ENCODE measurements around the gene ADGRV1. TPM values are rescaled to one million over a fixed set of nuclear protein-coding genes. Genes with fewer than 3 reads are reported as not detected.

ADGRV1 gene
- total RNA-seq, 1 experiment from 2014 or later = 64.8 TPM

- WGBS (ENCODE audit: extremely low coverage, insufficient read length, low lambda C conversion rate) = no CpG with 5 or more reads among the region's 6 CpGs
- Histone ChIP-seq H3K4me1 (ENCODE audit: insufficient read depth, low read length) (no peaks in the 10 kb centered on the region), H3K23me2 (ENCODE audit: insufficient read length, low read depth, low read length, poor library complexity, severe bottlenecking) (no peaks in the 10 kb centered on the region), H3K9me3 (ENCODE audit: control insufficient read depth, low read depth, low read length) (no peaks in the 10 kb centered on the region), H2BK15ac (ENCODE audit: low read depth, low read length) (no peak overlapping the region), H3K4me2 (ENCODE audit: insufficient read depth, insufficient read length, low read length) (no peak overlapping the region), H2AFZ (ENCODE audit: low read length) (no peak overlapping the region), H2BK12ac (ENCODE audit: insufficient read length, low read depth, low read length) (no peak overlapping the region), H3K23ac (ENCODE audit: insufficient read length, low read depth, low read length) (no peak overlapping the region), H2BK120ac (ENCODE audit: low read depth, low read length, poor library complexity, severe bottlenecking) (no peak overlapping the region), H3K79me1 (ENCODE audit: insufficient read depth, low read depth, low read length, poor library complexity, severe bottlenecking) (no peaks in the 10 kb centered on the region), H2AK5ac (ENCODE audit: insufficient read length, low read length) (no peak overlapping the region), H3K18ac (ENCODE audit: insufficient read length, low read depth, low read length) (no peak overlapping the region), H3K14ac (ENCODE audit: insufficient read depth, low read length) (no peak overlapping the region), H4K8ac (replicated peaks; ENCODE audit: insufficient read length, low read depth, low read length) (no peak overlapping the region), H3K4ac (ENCODE audit: low read depth, low read length) (no peak overlapping the region), H3K79me2 (ENCODE audit: insufficient read depth, low read length) (no peaks in the 10 kb centered on the region), H2BK20ac (ENCODE audit: low read depth, low read length, poor library complexity, severe bottlenecking) (no peak overlapping the region), H2BK5ac (ENCODE audit: insufficient read length, low read length) (no peak overlapping the region), H3K27ac (ENCODE audit: insufficient read length, low read depth, low read length) (no peak overlapping the region), H4K91ac (ENCODE audit: insufficient read length, low read depth, low read length) (no peak overlapping the region), H3K56ac (ENCODE audit: insufficient read length, low read depth, low read length) (no peak overlapping the region), H4K5ac (ENCODE audit: insufficient read length, low read depth, low read length) (no peak overlapping the region), H3T11ph (ENCODE audit: low read length) (no peak overlapping the region), H3K27me3 (ENCODE audit: insufficient read depth, low read length) (no peaks in the 10 kb centered on the region), H3K9ac (ENCODE audit: extremely low read depth, insufficient read length, low read length) (no peak overlapping the region), H4K20me1 (ENCODE audit: control insufficient read depth, insufficient read depth, insufficient read length) (no peaks in the 10 kb centered on the region)
- Mint-ChIP-seq H3K4me1 (peaks cover 0 to 2% of the 10 kb centered on the region in 2 experiments; a peak in 1 of 4 replicates), H3K4me3 (no peak overlapping the region), H3K27me3 (ENCODE audit: low read depth) (no peaks in the 10 kb centered on the region), H3K36me3 (ENCODE audit: insufficient read depth in 1 of 3, low read depth in 3 of 3) (peaks cover 20 to 32% (median 30%) of the 10 kb centered on the region in 3 experiments; a peak in 6 of 7 replicates), H3K9me3 (no peaks in the 10 kb centered on the region), H3K27ac (peak overlapping the region in 1 of 3 experiments; percentile 55; a peak in 1 of 7 replicates)
- no peak for DNase-seq
- no peak for TF ChIP-seq CTCF (conservative IDR thresholded peaks at IDR 0.05)
These were observed 248.9 kb downstream of the ADGRV1 start for GRCh38 chr5:90807496-90807895.

Measured in H9 (cell line).